Activated gamma-delta T cell (primary cell): ENCODE measurements around the gene PSG2.
"Not testable (repeated sequence)": the region's sequence is repeated elsewhere in the genome, so short reads cannot be mapped to it uniquely, and the experiment has no call there.

Experiments
- DNase-seq: peaks from one replicate; lab custom pipeline; 2025; lab: John Stamatoyannopoulos, UW
- total RNA-seq, 2 donors: gene quantifications; one replicate each; lab custom pipeline; 2026; lab: John Stamatoyannopoulos, UW

The PSG2 gene
- total RNA-seq = 0 reads per million in 2 donors

- DNase-seq = not testable (repeated sequence)
These were observed at the start of gene PSG2 for GRCh38 chr19:43082601-43083000. PSG2 (minus strand) TSS chr19:43082701; CDS start chr19:43082569, 132 bp downstream.

- DNase-seq = not testable (repeated sequence)
These were observed 48.9 kb upstream of the PSG2 start for GRCh38 chr19:43131281-43131842.

- DNase-seq = not testable (repeated sequence)
These were observed 46.7 kb upstream of the PSG2 start for GRCh38 chr19:43129197-43129596.

- DNase-seq = not testable (repeated sequence)
These were observed 44.8 kb upstream of the PSG2 start for GRCh38 chr19:43127336-43127735.

GRCh38 chr19:43126720-43127119 lies 44.2 kb upstream of the PSG2 start:
- no peak for DNase-seq

- no peak for DNase-seq
These were observed 41.9 kb upstream of the PSG2 start for GRCh38 chr19:43124360-43124759.

- not testable (repeated sequence) for DNase-seq
These were observed 38.0 kb upstream of the PSG2 start for GRCh38 chr19:43120433-43121026.

- not testable (repeated sequence) for DNase-seq
These were observed 37.0 kb upstream of the PSG2 start for GRCh38 chr19:43119526-43119925.

GRCh38 chr19:43116421-43116820 lies 33.9 kb upstream of the PSG2 start:
- DNase-seq = not testable (repeated sequence)

GRCh38 chr19:43115548-43115947 lies 33.0 kb upstream of the PSG2 start:
- not testable (repeated sequence) for DNase-seq

- not testable (repeated sequence) for DNase-seq
These were observed 32.6 kb upstream of the PSG2 start for GRCh38 chr19:43115064-43115463.

- DNase-seq = not testable (repeated sequence)
These were observed 32.1 kb upstream of the PSG2 start for GRCh38 chr19:43114626-43115025.

GRCh38 chr19:43107401-43107800 lies 24.9 kb upstream of the PSG2 start:
- DNase-seq = not testable (repeated sequence)

- no peak for DNase-seq
These were observed 23.0 kb upstream of the PSG2 start for GRCh38 chr19:43105496-43105895.

GRCh38 chr19:43104215-43104850 lies 21.8 kb upstream of the PSG2 start:
- DNase-seq = not testable (repeated sequence)

- no peak for DNase-seq
These were observed 19.4 kb upstream of the PSG2 start for GRCh38 chr19:43101950-43102349.

- DNase-seq = not testable (repeated sequence)
These were observed 15.9 kb upstream of the PSG2 start for GRCh38 chr19:43098416-43098815.

- DNase-seq = not testable (repeated sequence)
These were observed 5.3 kb upstream of the PSG2 start for GRCh38 chr19:43087702-43088340.

- DNase-seq = not testable (repeated sequence)
These were observed 3.5 kb upstream of the PSG2 start for GRCh38 chr19:43085796-43086530.

- DNase-seq = not testable (repeated sequence)
These were observed 1.8 kb upstream of the PSG2 start for GRCh38 chr19:43084196-43084832.

- not testable (repeated sequence) for DNase-seq
These were observed 1.2 kb upstream of the PSG2 start for GRCh38 chr19:43083721-43084120.
